Karpas-422 (cell line): ENCODE results near the gene USP4. TPM values are rescaled to one million over a fixed set of nuclear protein-coding genes. Genes with fewer than 3 reads are reported as not detected.
"Not testable (repeated sequence)": the region's sequence is repeated elsewhere in the genome, so short reads cannot be mapped to it uniquely, and the experiment has no call there.

Experiments
- DNase-seq: peaks from one replicate; pipeline ENCODE4 v3.0.0-alpha.2; 2015
- H2AFZ ChIP-seq: fragments of 200-600 bp; sonication (generic); 2 replicates; pipeline ENCODE4 v1.6.1; 2014; ENCODE audit warnings: antibody characterized with exemption, low read length, mixed read lengths
- H3K27ac ChIP-seq: fragments of 200-600 bp; sonication (generic); 2 replicates; pipeline ENCODE4 v1.5.1; 2014; ENCODE audit warnings: mild to moderate bottlenecking, low read length, moderate library complexity
- H3K27me3 ChIP-seq: fragments of 200-600 bp; sonication (generic); 2 replicates; pipeline ENCODE4 v1.6.1; 2014; ENCODE audit warnings: low read length, mixed read lengths
- H3K36me3 ChIP-seq: fragments of 200-600 bp; sonication (generic); 2 replicates; pipeline ENCODE4 v1.6.1; 2014; ENCODE audit warnings: low read length, mixed read lengths; ENCODE audit not compliant: insufficient read depth
- H3K4me1 ChIP-seq: fragments of 200-600 bp; sonication (generic); 2 replicates; pipeline ENCODE4 v1.6.1; 2014; ENCODE audit warnings: mild to moderate bottlenecking, low read length, mixed read lengths
- H3K4me2 ChIP-seq: fragments of 200-600 bp; sonication (generic); 2 replicates; pipeline ENCODE4 v1.6.1; 2014; ENCODE audit warnings: low read length, low read depth, mild to moderate bottlenecking; ENCODE audit not compliant: poor library complexity, severe bottlenecking
- H3K4me3 ChIP-seq: fragments of 200-600 bp; sonication (generic); 2 replicates; pipeline ENCODE4 v1.5.1; 2014; ENCODE audit warnings: mild to moderate bottlenecking, antibody characterized with exemption, low read length, mixed read lengths
- H3K79me2 ChIP-seq: fragments of 200-600 bp; sonication (generic); 2 replicates; pipeline ENCODE4 v1.6.1; 2014; ENCODE audit warnings: mild to moderate bottlenecking, low read length, mixed read lengths
- H3K9ac ChIP-seq: fragments of 200-600 bp; sonication (generic); 2 replicates; pipeline ENCODE4 v1.6.0; 2014; ENCODE audit warnings: low read length
- H3K9me2 ChIP-seq: fragments of 200-600 bp; sonication (generic), shearing (Covaris generic); replicated peaks from 2 replicates; pipeline ENCODE4 v1.6.0; 2014; ENCODE audit warnings: mild to moderate bottlenecking, low read length, moderate library complexity; ENCODE audit not compliant: insufficient read depth
- H3K9me3 ChIP-seq: fragments of 300-700, 200-600 bp; sonication (generic); 2 replicates; pipeline ENCODE4 v1.6.1; 2014; ENCODE audit warnings: low read length, mixed read lengths
- H4K20me1 ChIP-seq: fragments of 200-600 bp; sonication (generic); 2 replicates; pipeline ENCODE4 v1.6.1; 2014; ENCODE audit warnings: mild to moderate bottlenecking, antibody characterized with exemption, low read length, low read depth; ENCODE audit not compliant: insufficient read depth
- total RNA-seq: library from RNA; depleted of rRNA; stranded (reverse); fragments of >200 nt; shearing (Covaris generic); gene quantifications from 2 replicates; pipeline ENCODE4 v1.2.3, GENCODE V29; 2014; ENCODE audit warnings: low replicate concordance

The USP4 gene
- total RNA-seq, 1 experiment from 2014 or later, result 30.0 TPM

DNA sequence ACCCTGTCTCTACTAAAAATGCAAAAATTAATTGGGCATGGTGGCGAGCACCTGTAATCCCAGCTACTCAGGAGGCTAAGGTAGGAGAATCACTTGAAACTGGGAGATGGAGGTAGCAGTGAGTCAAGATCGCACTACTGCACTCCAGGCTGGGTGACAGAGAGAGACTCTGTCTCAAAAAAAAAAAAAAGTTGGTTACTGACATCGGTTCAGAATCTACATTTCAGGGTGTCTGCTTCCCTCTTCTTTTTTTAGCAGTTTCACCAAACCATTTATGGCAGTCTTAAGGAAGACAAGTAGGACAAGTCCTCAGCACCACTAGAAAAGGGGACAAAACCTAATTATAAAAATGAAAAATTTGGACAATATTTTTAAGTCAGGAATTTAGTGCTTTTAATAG lies 3.3 kb upstream of the USP4 start:
- Histone ChIP-seq H3K9me3 (no peaks in the 10 kb centered on the region), H3K79me2 (peaks cover 28% of the 10 kb centered on the region), H3K4me1 (peaks cover 31% of the 10 kb centered on the region), H3K27me3 (no peaks in the 10 kb centered on the region), H3K4me3 (no peak overlapping the region), H3K9ac (no peak overlapping the region), H3K4me2 (no peak overlapping the region), H4K20me1 (0 out of 2 replicates have a peak, but pooled peaks cover 3% of the 10 kb centered on the region), H3K9me2 (no peaks in the 10 kb centered on the region), H3K36me3 (no peaks in the 10 kb centered on the region), H3K27ac (no peak overlapping the region), H2AFZ (no peak overlapping the region)
- DNase-seq, result no peak

- Histone ChIP-seq H3K79me2 (peaks cover 40% of the 10 kb centered on the region), H3K27me3 (no peaks in the 10 kb centered on the region), H3K36me3 (no peaks in the 10 kb centered on the region), H3K4me1 (peaks cover 31% of the 10 kb centered on the region), H3K4me2 (no peak overlapping the region), H3K9me2 (no peaks in the 10 kb centered on the region), H4K20me1 (0 out of 2 replicates have a peak, but pooled peaks cover 3% of the 10 kb centered on the region), H3K27ac (no peak overlapping the region), H3K9me3 (no peaks in the 10 kb centered on the region), H2AFZ (peak overlapping the region; percentile 48; the same call in 1 of the 2 replicates), H3K4me3 (no peak overlapping the region), H3K9ac (no peak overlapping the region)
- DNase-seq, result no peak
Observed at GRCh38 chr3:49341996-49342395, 2.1 kb upstream of the USP4 start.

DNA sequence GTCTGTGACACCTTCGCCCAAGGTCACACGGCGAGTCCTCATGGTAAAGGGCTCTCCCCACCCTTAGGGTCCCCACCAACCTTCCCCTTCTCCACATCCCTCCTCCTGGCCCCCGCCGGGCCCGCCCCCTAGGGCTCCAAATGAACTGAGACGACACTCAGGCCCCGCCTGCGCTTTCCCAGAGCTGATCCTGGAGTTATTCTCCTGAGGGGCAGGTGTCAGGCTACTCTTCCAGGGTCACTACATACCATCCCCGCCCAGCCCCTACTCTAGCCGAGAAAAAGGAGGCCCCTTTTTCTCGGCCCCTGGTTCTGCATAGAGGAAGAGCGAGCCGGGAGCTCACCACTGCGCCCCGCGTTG lies 292 bp downstream of the USP4 start:
- Histone ChIP-seq H3K79me2 (peaks cover 60% of the 10 kb centered on the region), H3K4me1 (peaks cover 26% of the 10 kb centered on the region)
- DNase-seq, result no peak

DNA sequence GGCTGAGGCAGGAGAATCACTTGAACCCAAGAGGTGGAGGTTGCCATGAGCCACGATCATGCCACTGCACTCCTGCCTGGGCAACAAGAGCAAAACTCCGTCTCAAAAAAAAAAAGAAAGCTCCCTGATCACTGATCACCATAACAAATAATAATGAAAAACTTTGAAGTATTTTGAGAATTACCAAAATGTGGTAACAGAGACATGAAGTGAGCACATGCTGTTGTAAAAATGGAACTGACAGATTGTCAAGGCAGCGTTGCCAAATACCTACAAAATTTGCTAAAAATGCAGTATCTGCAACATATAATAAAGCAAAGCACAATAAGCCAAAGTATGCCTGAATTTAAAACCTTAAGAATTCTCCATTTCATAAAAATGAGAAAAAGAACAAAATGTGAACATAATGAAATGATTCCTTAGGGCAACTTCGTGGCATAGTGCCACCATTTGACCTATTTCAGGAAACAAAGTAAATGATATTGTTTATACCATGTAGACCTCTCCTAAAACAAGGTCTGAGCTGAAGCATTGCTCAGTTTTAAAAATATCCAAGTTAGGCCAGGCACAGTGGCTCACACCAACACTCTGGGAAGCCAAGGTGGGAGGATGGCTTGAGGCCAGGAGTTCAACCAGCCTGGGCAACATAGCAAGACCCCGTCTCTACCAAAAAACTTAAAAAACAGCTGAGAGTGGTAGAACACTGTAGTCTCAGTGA lies 5.8 kb downstream of the USP4 start:
- H3K79me2 ChIP-seq, result peaks cover 51% of the 10 kb centered on the region
- 0 out of 2 replicates have a peak, but pooled peaks cover under 1% of the 10 kb centered on the region for H4K20me1 ChIP-seq
- peaks cover 6% of the 10 kb centered on the region for H3K4me1 ChIP-seq
- DNase-seq, result no peak
- no peaks in the 10 kb centered on the region for H3K27me3 ChIP-seq
- no peak overlapping the region for H3K4me2 ChIP-seq
- H3K4me3 ChIP-seq, result no peak overlapping the region
- no peaks in the 10 kb centered on the region for H3K9me3 ChIP-seq
- no peaks in the 10 kb centered on the region for H3K9me2 ChIP-seq
- H3K27ac ChIP-seq, result no peak overlapping the region
- H3K9ac ChIP-seq, result no peak overlapping the region
- H3K36me3 ChIP-seq, result peaks cover 24% of the 10 kb centered on the region
- no peak overlapping the region for H2AFZ ChIP-seq

More for the DNA sequence above, 292 bp downstream of the USP4 start:
- H3K27ac ChIP-seq, result peak overlapping the region; percentile 88
- peak overlapping the region; percentile 89 for H3K4me3 ChIP-seq
- H3K36me3 ChIP-seq, result peaks cover 12% of the 10 kb centered on the region
- no peak overlapping the region for H2AFZ ChIP-seq
- H3K4me2 ChIP-seq, result peak overlapping the region; percentile 88
- no peaks in the 10 kb centered on the region for H3K9me3 ChIP-seq
- H3K9me2 ChIP-seq, result no peaks in the 10 kb centered on the region
- peak overlapping the region; percentile 93 for H3K9ac ChIP-seq
- no peaks in the 10 kb centered on the region for H3K27me3 ChIP-seq
- H4K20me1 ChIP-seq, result 0 out of 2 replicates have a peak, but pooled peaks cover 3% of the 10 kb centered on the region

- Histone ChIP-seq H3K4me1 (no peaks in the 10 kb centered on the region), H3K27ac (no peak overlapping the region), H4K20me1 (no peaks in the 10 kb centered on the region), H3K4me3 (no peak overlapping the region), H3K36me3 (peaks cover 26% of the 10 kb centered on the region), H3K79me2 (peaks cover 42% of the 10 kb centered on the region), H3K9me2 (no peaks in the 10 kb centered on the region), H3K27me3 (no peaks in the 10 kb centered on the region), H3K4me2 (no peak overlapping the region), H3K9ac (no peak overlapping the region), H3K9me3 (no peaks in the 10 kb centered on the region), H2AFZ (no peak overlapping the region)
- DNase-seq, result no peak
Observed at GRCh38 chr3:49333091-49333490, 6.8 kb downstream of the USP4 start.

DNA sequence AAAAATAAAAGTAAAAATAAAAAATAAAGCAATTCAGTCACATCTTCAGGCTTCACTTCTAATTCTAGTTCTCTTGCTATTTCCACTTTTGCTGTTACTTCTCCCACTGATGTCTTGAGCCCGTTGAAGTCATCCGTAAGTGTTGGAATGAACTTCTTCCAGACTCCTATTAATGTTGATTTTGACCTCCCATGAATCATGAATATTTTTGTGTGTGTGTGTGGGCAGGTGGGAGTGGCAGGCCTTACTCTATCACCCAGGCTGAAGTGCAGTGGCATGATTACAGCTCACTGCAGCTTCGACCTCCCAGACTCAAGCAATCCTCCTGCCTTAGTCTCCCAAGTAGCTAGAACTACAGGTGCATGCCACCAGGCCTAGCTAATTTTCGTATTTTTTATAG lies 10.7 kb downstream of the USP4 start:
- H3K4me1 ChIP-seq, result no peaks in the 10 kb centered on the region
- H3K9me2 ChIP-seq, result no peaks in the 10 kb centered on the region
- no peak overlapping the region for H3K4me2 ChIP-seq
- peaks cover 27% of the 10 kb centered on the region for H3K36me3 ChIP-seq
- H3K79me2 ChIP-seq, result peaks cover 19% of the 10 kb centered on the region
- H3K4me3 ChIP-seq, result no peak overlapping the region
- no peak overlapping the region for H3K27ac ChIP-seq
- no peak for DNase-seq
- no peaks in the 10 kb centered on the region for H4K20me1 ChIP-seq
- no peak overlapping the region for H3K9ac ChIP-seq
- no peaks in the 10 kb centered on the region for H3K27me3 ChIP-seq
- H2AFZ ChIP-seq, result no peak overlapping the region
- H3K9me3 ChIP-seq, result no peaks in the 10 kb centered on the region

DNA sequence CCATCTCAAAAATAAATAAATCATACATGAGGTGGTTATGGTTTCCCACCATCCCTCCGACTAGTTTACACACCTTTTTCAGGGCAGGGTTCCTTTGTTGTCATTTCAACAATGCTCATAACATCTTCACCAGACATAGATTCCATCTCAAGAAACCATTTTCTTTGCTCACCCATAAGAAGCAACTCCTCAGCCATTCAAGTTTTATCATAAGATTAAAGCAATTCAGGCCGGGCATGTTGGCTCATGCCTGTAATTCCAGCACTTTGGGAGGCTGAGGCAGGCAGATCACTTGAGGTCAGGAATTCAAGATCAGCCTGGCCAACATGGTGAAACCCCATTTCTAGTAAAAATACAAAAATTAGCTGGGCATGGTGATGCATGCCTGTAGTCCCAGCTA lies 11.5 kb downstream of the USP4 start:
- not testable (repeated sequence) for H3K4me3 ChIP-seq

DNA sequence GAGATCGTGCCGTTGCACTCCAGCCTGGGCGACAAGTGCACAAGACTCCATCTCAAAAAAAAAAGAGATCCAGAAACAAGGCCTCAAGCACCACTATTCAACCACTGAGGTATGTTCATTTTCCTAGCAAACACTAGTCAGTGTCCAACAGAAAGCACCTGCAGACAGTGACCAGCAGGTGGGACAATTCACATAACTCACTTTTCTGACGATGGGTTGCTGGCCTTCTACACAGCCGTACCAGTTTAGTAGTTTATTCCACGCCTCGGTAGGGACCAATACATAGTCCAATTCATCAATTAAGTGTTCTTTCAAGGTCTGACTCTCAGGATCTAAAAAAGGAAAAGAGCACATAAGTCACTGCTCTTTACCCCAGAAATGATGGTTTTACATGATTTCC lies 12.4 kb downstream of the USP4 start:
- Histone ChIP-seq H3K27ac (no peak overlapping the region), H3K27me3 (no peaks in the 10 kb centered on the region), H3K9me2 (no peaks in the 10 kb centered on the region), H3K79me2 (peaks cover 16% of the 10 kb centered on the region), H3K4me2 (no peak overlapping the region), H4K20me1 (no peaks in the 10 kb centered on the region), H3K36me3 (peaks cover 25% of the 10 kb centered on the region), H3K4me1 (no peaks in the 10 kb centered on the region), H3K4me3 (no peak overlapping the region), H3K9me3 (no peaks in the 10 kb centered on the region), H2AFZ (no peak overlapping the region), H3K9ac (no peak overlapping the region)
- no peak for DNase-seq

More for the DNA sequence above, 11.5 kb downstream of the USP4 start:
- H3K27ac ChIP-seq, H3K4me1 ChIP-seq, H4K20me1 ChIP-seq, H3K4me2 ChIP-seq, H2AFZ ChIP-seq, H3K9me2 ChIP-seq, H3K9ac ChIP-seq, H3K9me3 ChIP-seq, DNase-seq, H3K27me3 ChIP-seq: not testable (repeated sequence)
- Histone ChIP-seq H3K79me2 (peaks cover 19% of the 10 kb centered on the region), H3K36me3 (peaks cover 25% of the 10 kb centered on the region)
